HG03378 (cell line): ENCODE data around the gene UBR3.
"Not testable (repeated sequence)": the region's sequence is repeated elsewhere in the genome, so short reads cannot be mapped to it uniquely, and the experiment has no call there.

Experiments
- ATAC-seq: cut with Tn5 transposase; IDR thresholded peaks from one replicate; pipeline ENCODE4 v1.9.1; 2021; ENCODE audit warnings: mild to moderate bottlenecking, moderate library complexity; ENCODE audit not compliant: unreplicated experiment

The UBR3 gene

GRCh38 chr2:169865492-169865891 is 38.2 kb downstream of the UBR3 start:
- no peak for ATAC-seq

GRCh38 chr2:169866230-169866629 is 39.0 kb downstream of the UBR3 start:
- ATAC-seq = not testable (repeated sequence)

- no peak for ATAC-seq
Measured at GRCh38 chr2:169867579-169867978, 40.3 kb downstream of the UBR3 start.

GRCh38 chr2:169868951-169869350 is 41.7 kb downstream of the UBR3 start:
- no peak for ATAC-seq

- ATAC-seq = not testable (repeated sequence)
Measured at GRCh38 chr2:169871369-169871768, 44.1 kb downstream of the UBR3 start.

GRCh38 chr2:169871994-169872393 is 44.7 kb downstream of the UBR3 start:
- no peak for ATAC-seq

GRCh38 chr2:169877398-169877797 is 50.1 kb downstream of the UBR3 start:
- no peak for ATAC-seq

- ATAC-seq = no peak
Measured at GRCh38 chr2:169887120-169887519, 59.9 kb downstream of the UBR3 start.

- ATAC-seq = no peak
Measured at GRCh38 chr2:169891593-169892298, 64.5 kb downstream of the UBR3 start.

GRCh38 chr2:169892951-169893350 is 65.7 kb downstream of the UBR3 start:
- ATAC-seq = no peak

GRCh38 chr2:169895294-169895985 is 68.2 kb downstream of the UBR3 start:
- ATAC-seq = no peak

- no peak for ATAC-seq
Measured at GRCh38 chr2:169897834-169898233, 70.6 kb downstream of the UBR3 start.

GRCh38 chr2:169900103-169900502 is 72.8 kb downstream of the UBR3 start:
- ATAC-seq = not testable (repeated sequence)

GRCh38 chr2:169900686-169901085 is 73.4 kb downstream of the UBR3 start:
- ATAC-seq = no peak

GRCh38 chr2:169906731-169907130 is 79.5 kb downstream of the UBR3 start:
- no peak for ATAC-seq

- ATAC-seq = no peak
Measured at GRCh38 chr2:169909376-169909775, 82.1 kb downstream of the UBR3 start.

- ATAC-seq = no peak
Measured at GRCh38 chr2:169910109-169910799, 83.0 kb downstream of the UBR3 start.

GRCh38 chr2:169911119-169911518 is 83.9 kb downstream of the UBR3 start:
- ATAC-seq = no peak

GRCh38 chr2:169916623-169917022 is 89.4 kb downstream of the UBR3 start:
- no peak for ATAC-seq

GRCh38 chr2:169923977-169924376 is 96.7 kb downstream of the UBR3 start:
- no peak for ATAC-seq

- no peak for ATAC-seq
Measured at GRCh38 chr2:169925968-169926367, 98.7 kb downstream of the UBR3 start.

- ATAC-seq = no peak
Measured at GRCh38 chr2:169928463-169928864, 101.2 kb downstream of the UBR3 start.
